Erythroblast (primary cell): Measurements from ENCODE around the gene DAB1.
"Not testable (repeated sequence)": the region's sequence is repeated elsewhere in the genome, so short reads cannot be mapped to it uniquely, and the experiment has no call there.

Experiments used
- DNase-seq, 2 experiments: peaks; one replicate each; lab custom pipeline; 2025; lab: John Stamatoyannopoulos, UW
- GATA1 ChIP-seq: IDR thresholded peaks from 2 replicates; pipeline ENCODE4 v1.6.1; 2011; ENCODE audit warnings: low read depth, mild to moderate bottlenecking, control low read depth, low read length, moderate library complexity
- POLR2A ChIP-seq: IDR thresholded peaks from 2 replicates; pipeline ENCODE4 v1.6.1; 2011; ENCODE audit warnings: mild to moderate bottlenecking, low read length

DAB1 gene

GRCh38 chr1:57248830-57249229, 175.0 kb downstream of the DAB1 start:
- no peak for DNase-seq
- TF ChIP-seq POLR2A, result no peak
- TF ChIP-seq GATA1, result no peak

- no peak for DNase-seq
- no peak for TF ChIP-seq GATA1
- no peak for TF ChIP-seq POLR2A
These were observed 185.6 kb downstream of the DAB1 start for GRCh38 chr1:57238233-57238781.

- DNase-seq, result no peak
- no peak for TF ChIP-seq POLR2A
- TF ChIP-seq GATA1, result no peak
These were observed 187.9 kb downstream of the DAB1 start for GRCh38 chr1:57235730-57236510.

- no peak for DNase-seq
- no peak for TF ChIP-seq GATA1
These were observed 189.4 kb downstream of the DAB1 start for GRCh38 chr1:57234459-57234858.

- TF ChIP-seq POLR2A (no peak), GATA1 (no peak)
- no peak for DNase-seq
These were observed 191.4 kb downstream of the DAB1 start for GRCh38 chr1:57232500-57232899.

GRCh38 chr1:57229998-57230397, 193.9 kb downstream of the DAB1 start:
- TF ChIP-seq POLR2A (no peak), GATA1 (no peak)
- no peak for DNase-seq

GRCh38 chr1:57229076-57229475, 194.8 kb downstream of the DAB1 start:
- DNase-seq, result peak; percentile 14 to 44
- TF ChIP-seq GATA1 (no peak), POLR2A (no peak)

- TF ChIP-seq POLR2A, result no peak
- no peak for DNase-seq
These were observed 201.1 kb downstream of the DAB1 start for GRCh38 chr1:57222801-57223200.

GRCh38 chr1:57222307-57222706, 201.6 kb downstream of the DAB1 start:
- DNase-seq, result no peak
- TF ChIP-seq POLR2A (no peak), GATA1 (no peak)

GRCh38 chr1:57220905-57221304, 203.0 kb downstream of the DAB1 start:
- DNase-seq, result not testable (repeated sequence)

GRCh38 chr1:57218487-57219079, 205.3 kb downstream of the DAB1 start:
- peak; percentile 92 to 97 for DNase-seq
- TF ChIP-seq GATA1 (peak; percentile 74), POLR2A (no peak)

- TF ChIP-seq POLR2A, result no peak
- TF ChIP-seq GATA1, result no peak
- DNase-seq, result no peak
These were observed 206.0 kb downstream of the DAB1 start for GRCh38 chr1:57217905-57218304.

GRCh38 chr1:57214951-57215575, 208.8 kb downstream of the DAB1 start:
- TF ChIP-seq POLR2A, result no peak
- no peak for TF ChIP-seq GATA1
- DNase-seq, result no peak

- TF ChIP-seq GATA1 (no peak), POLR2A (no peak)
- no peak for DNase-seq
These were observed 213.0 kb downstream of the DAB1 start for GRCh38 chr1:57210881-57211280.
